ENCODE measurements around the gene CNNM2.

DNA sequence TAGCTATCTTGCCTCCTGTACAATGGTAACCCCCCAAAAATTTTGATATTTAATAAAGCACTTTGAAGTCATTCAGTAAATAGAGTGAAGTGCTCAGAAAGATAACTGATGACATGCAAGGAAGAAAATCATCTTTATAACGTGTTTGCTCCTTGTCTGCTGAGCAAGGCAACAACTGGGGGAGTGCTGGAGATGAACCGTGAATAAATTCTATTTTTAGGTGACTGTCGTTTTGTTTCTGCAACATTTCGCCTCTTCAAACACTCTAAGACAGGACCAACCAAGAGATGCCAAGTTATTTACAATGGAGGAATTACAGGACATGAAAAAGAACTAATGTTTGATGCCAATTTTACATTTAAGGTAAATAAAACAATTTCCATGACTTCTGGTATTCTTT, 39.5 kb upstream of the CNNM2 start:
- TF ChIP-seq, protein P1, sequence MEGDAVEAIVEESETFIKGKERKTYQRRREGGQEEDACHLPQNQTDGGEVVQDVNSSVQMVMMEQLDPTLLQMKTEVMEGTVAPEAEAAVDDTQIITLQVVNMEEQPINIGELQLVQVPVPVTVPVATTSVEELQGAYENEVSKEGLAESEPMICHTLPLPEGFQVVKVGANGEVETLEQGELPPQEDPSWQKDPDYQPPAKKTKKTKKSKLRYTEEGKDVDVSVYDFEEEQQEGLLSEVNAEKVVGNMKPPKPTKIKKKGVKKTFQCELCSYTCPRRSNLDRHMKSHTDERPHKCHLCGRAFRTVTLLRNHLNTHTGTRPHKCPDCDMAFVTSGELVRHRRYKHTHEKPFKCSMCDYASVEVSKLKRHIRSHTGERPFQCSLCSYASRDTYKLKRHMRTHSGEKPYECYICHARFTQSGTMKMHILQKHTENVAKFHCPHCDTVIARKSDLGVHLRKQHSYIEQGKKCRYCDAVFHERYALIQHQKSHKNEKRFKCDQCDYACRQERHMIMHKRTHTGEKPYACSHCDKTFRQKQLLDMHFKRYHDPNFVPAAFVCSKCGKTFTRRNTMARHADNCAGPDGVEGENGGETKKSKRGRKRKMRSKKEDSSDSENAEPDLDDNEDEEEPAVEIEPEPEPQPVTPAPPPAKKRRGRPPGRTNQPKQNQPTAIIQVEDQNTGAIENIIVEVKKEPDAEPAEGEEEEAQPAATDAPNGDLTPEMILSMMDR (IDR thresholded peaks at IDR 0.05; ENCODE audit: low read length) = no peak
- no peak for TF ChIP-seq EZH2 (IDR thresholded peaks at IDR 0.05; ENCODE audit: borderline replicate concordance, low read length)
